Astrocyte of the spinal cord (primary cell): Measurements from ENCODE around the gene HSD17B11.

Source experiments
- DNase-seq: peaks from one replicate; pipeline ENCODE4 v3.0.0; 2011; ENCODE audit warnings: low read depth, low spot score
- H3K4me3 ChIP-seq: 2 replicates; pipeline ENCODE4 v1.5.1; 2011; ENCODE audit warnings: low read depth, mild to moderate bottlenecking, low read length, moderate library complexity
- CTCF ChIP-seq: IDR thresholded peaks from 2 replicates; pipeline ENCODE4 v1.5.1; 2012; ENCODE audit warnings: low read depth, mild to moderate bottlenecking, low read length, inconsistent platforms
- in situ Hi-C: cut with HindIII; loops from 2 replicates; pipeline ENCODE4 v1.10.0; 2017; ENCODE audit warnings: low sequenced_read_pairs

Gene HSD17B11

GRCh38 chr4:87311684-87312083 lies 79.3 kb downstream of the HSD17B11 start:
- in situ Hi-C loops: no loop called here
- no peak for TF ChIP-seq CTCF
- DNase-seq: no peak
- no peak overlapping the region for H3K4me3 ChIP-seq

- no peak for DNase-seq
- in situ Hi-C loops: no loop called here
- TF ChIP-seq CTCF: no peak
- no peak overlapping the region for H3K4me3 ChIP-seq
Measured at GRCh38 chr4:87310691-87311335, 80.2 kb downstream of the HSD17B11 start.

DNA sequence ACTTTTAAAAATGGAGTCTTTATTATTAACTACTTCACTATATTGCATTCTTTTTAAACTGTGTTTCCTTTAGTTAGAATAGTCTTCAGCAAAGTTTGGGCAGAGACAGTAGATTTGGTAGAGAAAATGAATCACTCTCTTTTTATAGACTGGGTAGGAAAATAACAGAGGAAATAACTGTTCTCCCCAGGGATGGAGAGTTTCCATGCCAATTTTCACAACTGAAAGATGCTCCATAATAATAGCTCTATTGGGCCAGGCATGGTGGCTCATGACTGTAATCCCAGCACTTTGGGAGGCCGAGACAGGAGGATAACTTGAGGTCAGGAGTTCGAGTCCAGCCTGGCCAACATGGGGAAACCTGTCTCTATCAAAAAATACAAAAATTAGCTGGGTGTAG lies 81.4 kb downstream of the HSD17B11 start:
- in situ Hi-C loops: no loop called here
- DNase-seq: peak; percentile 31
- TF ChIP-seq CTCF: no peak
- H3K4me3 ChIP-seq: no peak overlapping the region

GRCh38 chr4:87306056-87306455 lies 84.9 kb downstream of the HSD17B11 start:
- DNase-seq: no peak
- no peak overlapping the region for H3K4me3 ChIP-seq
- in situ Hi-C loops: no loop called here
- no peak for TF ChIP-seq CTCF

DNA sequence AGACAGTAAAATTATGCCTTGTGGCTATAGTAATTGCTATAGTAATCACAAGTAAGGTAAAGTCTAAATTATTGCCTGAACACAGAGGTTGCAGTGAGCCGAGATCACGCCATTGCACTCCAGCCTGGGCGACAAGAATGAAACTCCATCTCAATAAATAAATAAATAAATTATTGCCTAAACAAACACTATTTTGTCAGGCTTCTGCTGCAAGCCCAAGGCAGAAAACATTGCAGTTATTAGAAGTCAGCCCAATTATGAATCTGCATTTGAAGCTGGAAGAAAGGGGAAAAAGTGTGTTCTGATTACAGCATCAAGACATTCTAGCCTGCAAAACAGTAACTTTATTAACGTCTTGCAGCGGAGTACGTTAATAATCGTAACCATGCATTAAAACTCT lies 85.4 kb downstream of the HSD17B11 start:
- TF ChIP-seq CTCF: no peak
- no peak for DNase-seq
- H3K4me3 ChIP-seq: no peak overlapping the region
- in situ Hi-C loops: no loop called here

DNA sequence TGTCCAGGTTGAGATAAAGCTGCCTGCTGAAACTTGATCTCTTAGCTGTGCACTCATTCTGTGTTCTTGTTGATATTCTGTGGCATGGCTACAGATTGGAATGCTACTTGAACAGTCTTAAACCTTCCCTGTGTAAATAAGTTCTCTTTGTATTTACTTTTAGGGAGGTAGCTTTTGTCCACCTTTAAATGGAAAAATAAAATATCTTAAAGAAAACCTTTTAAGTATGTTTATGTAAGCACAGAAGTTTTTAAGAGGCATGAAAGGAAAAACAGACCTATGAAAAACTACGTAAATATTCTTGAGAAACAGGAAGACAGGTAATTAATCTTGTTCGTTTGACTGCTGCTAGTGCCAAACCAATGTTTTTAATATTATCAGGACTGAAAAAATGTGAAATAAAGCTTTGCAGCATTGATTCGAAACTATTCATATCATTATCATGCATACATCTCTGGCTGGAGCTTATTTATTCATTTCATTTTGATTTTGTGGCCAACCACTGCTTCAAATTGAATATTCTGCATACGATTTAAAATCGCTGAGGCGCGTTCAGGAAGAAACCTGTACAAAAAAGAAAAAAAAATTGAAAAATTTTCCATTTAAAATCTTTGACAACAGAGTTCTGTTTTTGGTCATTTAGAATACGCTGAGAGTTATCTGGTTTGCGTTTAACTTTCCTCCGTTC lies 86.1 kb downstream of the HSD17B11 start:
- in situ Hi-C loops: no loop called here
- no peak for TF ChIP-seq CTCF
- peak; percentile 32 for DNase-seq
- no peak overlapping the region for H3K4me3 ChIP-seq
